IMR-90 (cell line): ENCODE results near the gene TRIO. TPM values are rescaled to one million over a fixed set of nuclear protein-coding genes. Genes with fewer than 3 reads are reported as not detected.

Experiments
- ATAC-seq: fragments of 200-7000 bp; cut with Tn5 transposase; 2 replicates; pipeline ENCODE4 v1.9.1; 2020; ENCODE audit warnings: low read depth, mild to moderate bottlenecking, moderate library complexity
- BruUV-seq: library from RNA; stranded (reverse); fragments of 400-500 nt; replicated peaks from 2 replicates; lab custom pipeline; 2021; lab: Mats Ljungman, UMichigan
- CTCF ChIA-PET: fragments of 300-600 bp; formaldehyde crosslinking; extraction: SDS; loops from one replicate; lab custom pipeline; 2021; ENCODE audit warnings: antibody characterized with exemption; lab: Yijun Ruan, JAX
- POLR2A ChIA-PET: fragments of 300-600 bp; sonication (Branson Sonifier 250); formaldehyde crosslinking; loops from one replicate; lab custom pipeline; 2022; ENCODE audit warnings: antibody characterized with exemption; ENCODE audit not compliant: unreplicated experiment; lab: Charles Lee
- DNase-seq: peaks from one replicate; pipeline ENCODE4 v3.0.0; 2013
- H2AFZ ChIP-seq: replicated peaks from 2 replicates; pipeline ENCODE3; 2013; ENCODE audit warnings: low read length, mild to moderate bottlenecking; ENCODE audit not compliant: poor library complexity
- H2AK5ac ChIP-seq: 2 replicates; pipeline ENCODE4 v1.6.1; 2013; ENCODE audit warnings: low read depth, low read length, inconsistent platforms
- H2AK9ac ChIP-seq: replicated peaks from 2 replicates; pipeline ENCODE3; 2013; ENCODE audit warnings: mild to moderate bottlenecking, low read depth, low read length, moderate library complexity; ENCODE audit not compliant: poor library complexity
- H2BK120ac ChIP-seq: 2 replicates; pipeline ENCODE4 v1.6.1; 2013; ENCODE audit warnings: low read depth, low read length, inconsistent platforms
- H2BK15ac ChIP-seq: 3 replicates; pipeline ENCODE4 v1.6.1; 2013; ENCODE audit warnings: low read depth, low read length, inconsistent platforms
- H2BK20ac ChIP-seq: 2 replicates; pipeline ENCODE4 v1.6.1; 2013; ENCODE audit warnings: low read depth, mild to moderate bottlenecking, inconsistent platforms, low read length, moderate library complexity
- H2BK5ac ChIP-seq: 2 replicates; pipeline ENCODE4 v1.6.1; 2013; ENCODE audit warnings: mild to moderate bottlenecking, low read depth, low read length, inconsistent platforms; ENCODE audit not compliant: poor library complexity, severe bottlenecking
- H3K14ac ChIP-seq: replicated peaks from 2 replicates; pipeline ENCODE4 v1.6.1; 2013; ENCODE audit warnings: low read depth, low read length, inconsistent platforms
- H3K18ac ChIP-seq: 2 replicates; pipeline ENCODE4 v1.6.1; 2013; ENCODE audit warnings: low read depth, low read length, control low read depth
- H3K23ac ChIP-seq: 2 replicates; pipeline ENCODE4 v1.6.1; 2013; ENCODE audit warnings: low read depth, low read length, inconsistent platforms
- H3K27ac ChIP-seq: 2 replicates; pipeline ENCODE4 v1.5.1; 2013; ENCODE audit warnings: mild to moderate bottlenecking, control low read depth, low read length; ENCODE audit not compliant: insufficient read depth
- H3K27me3 ChIP-seq: 2 replicates; pipeline ENCODE4 v1.6.1; 2013; ENCODE audit warnings: low read length; ENCODE audit not compliant: control insufficient read depth, insufficient read depth
- H3K36me3 ChIP-seq: 2 replicates; pipeline ENCODE4 v1.6.1; 2013; ENCODE audit warnings: low read length, mixed read lengths; ENCODE audit not compliant: control insufficient read depth, insufficient read depth
- H3K4ac ChIP-seq: 2 replicates; pipeline ENCODE4 v1.6.1; 2013; ENCODE audit warnings: low read depth, low read length, inconsistent platforms
- H3K4me1 ChIP-seq: 2 replicates; pipeline ENCODE4 v1.6.1; 2013; ENCODE audit warnings: low read length, mixed read lengths; ENCODE audit not compliant: control insufficient read depth, insufficient read depth
- H3K4me2 ChIP-seq: 2 replicates; pipeline ENCODE4 v1.6.1; 2013; ENCODE audit warnings: low read depth, mild to moderate bottlenecking, control low read depth, low read length, moderate library complexity
- H3K4me3 ChIP-seq: 2 replicates; pipeline ENCODE4 v1.5.1; 2013; ENCODE audit warnings: low read depth, mild to moderate bottlenecking, control low read depth, low read length, moderate library complexity; ENCODE audit not compliant: insufficient read depth
- H3K56ac ChIP-seq: 2 replicates; pipeline ENCODE4 v1.6.1; 2013; ENCODE audit warnings: low read length, inconsistent platforms; ENCODE audit not compliant: insufficient read depth; ENCODE audit errors: extremely low read depth
- H3K79me1 ChIP-seq, 2 experiments: 2 replicates each; pipeline ENCODE4 v1.6.1; 2013; ENCODE audit warnings: low read length in 2 of 2, inconsistent platforms in 1 of 2, low read depth in 1 of 2
- H3K9ac ChIP-seq: 2 replicates; pipeline ENCODE4 v1.6.1; 2013; ENCODE audit warnings: low read depth, low read length, control low read depth
- H3K9me1 ChIP-seq: 2 replicates; pipeline ENCODE4 v1.6.1; 2013; ENCODE audit warnings: low read length, inconsistent platforms; ENCODE audit not compliant: insufficient read depth
- H3K9me3 ChIP-seq: 2 replicates; pipeline ENCODE4 v1.6.1; 2013; ENCODE audit warnings: low read length; ENCODE audit not compliant: control insufficient read depth, insufficient read depth
- H4K20me1 ChIP-seq: 2 replicates; pipeline ENCODE4 v1.6.1; 2013; ENCODE audit warnings: low read length, inconsistent platforms; ENCODE audit not compliant: insufficient read depth
- H4K5ac ChIP-seq: 2 replicates; pipeline ENCODE4 v1.6.1; 2013; ENCODE audit warnings: mild to moderate bottlenecking, low read depth, low read length, control low read depth
- H4K8ac ChIP-seq, 2 experiments: 2 replicates each; pipeline ENCODE4 v1.6.1; 2013; ENCODE audit warnings: low read depth in 2 of 2, low read length in 2 of 2, control low read depth in 1 of 2, inconsistent platforms in 1 of 2
- H4K91ac ChIP-seq: 2 replicates; pipeline ENCODE4 v1.6.1; 2013; ENCODE audit warnings: low read depth, low read length, inconsistent platforms; ENCODE audit not compliant: insufficient read depth
- BHLHE40 ChIP-seq: fragments of 150-350 bp; IDR thresholded peaks from 2 replicates; pipeline ENCODE4 v1.6.1; 2016; ENCODE audit warnings: mild to moderate bottlenecking, low read depth, low read length
- CHD1 ChIP-seq: IDR thresholded peaks from 2 replicates; pipeline ENCODE4 v1.6.1; 2012; ENCODE audit warnings: low read depth, low read length, improper control_type of control experiment
- MAFK ChIP-seq: IDR thresholded peaks from 2 replicates; pipeline ENCODE4 v1.6.1; 2012; ENCODE audit warnings: low read depth, low read length, improper control_type of control experiment
- MAZ ChIP-seq: IDR thresholded peaks from 2 replicates; pipeline ENCODE4 v1.6.1; 2012; ENCODE audit warnings: low read depth, mild to moderate bottlenecking, low read length, improper control_type of control experiment, moderate library complexity, borderline replicate concordance
- RFX5 ChIP-seq: IDR thresholded peaks from 2 replicates; pipeline ENCODE4 v1.8.0; 2012; ENCODE audit warnings: low read depth, mild to moderate bottlenecking, low read length, moderate library complexity
- WGBS, 2 experiments: methylation state at CpG; one replicate each; pipeline versions ENCODE4 v1.1.5 to v1.1.7; 2013; ENCODE audit warnings: missing lambda C conversion rate in 2 of 2; ENCODE audit not compliant: insufficient read length in 1 of 2; ENCODE audit errors: extremely low coverage in 2 of 2; 5-methylcytosine and 5-hydroxymethylcytosine counted together
- dilution Hi-C: fragments of 300-500 bp; cut with HindIII; formaldehyde crosslinking; loops from one replicate; pipeline ENCODE4 v1.14.3; 2018; ENCODE audit warnings: low sequenced_read_pairs; ENCODE audit not compliant: unreplicated experiment
- in situ Hi-C: fragments of 300-500 bp; cut with MboI; formaldehyde crosslinking; loops from 3 replicates; pipeline ENCODE4 v1.14.3; 2019; ENCODE audit warnings: low sequenced_read_pairs, inconsistent platforms, mixed read lengths
- intact Hi-C: fragments of 100-400 bp; cut with micrococcal nuclease; formaldehyde crosslinking; loops from 2 replicates; pipeline ENCODE4 v1.10.0; 2022
- polyA plus RNA-seq, 3 experiments: library from polyadenylated mRNA; depleted of rRNA; stranded (reverse); fragments of >200 nt; gene quantifications; 2 replicates each; pipeline ENCODE4 v1.2.3, GENCODE V29; 2012; ENCODE audit warnings: low replicate concordance in 1 of 3
- total RNA-seq: library from RNA; depleted of rRNA; stranded (reverse); fragments of >200 nt; gene quantifications from 2 replicates; pipeline ENCODE4 v1.2.3, GENCODE V29; 2012

The TRIO gene
- total and polyA plus RNA-seq, 2 of the 4 experiments (the other 2 are of a cell fraction): 206 to 522 TPM

- no peak for TF ChIP-seq RFX5
- no peak for TF ChIP-seq CHD1
- TF ChIP-seq MAZ: no peak
- TF ChIP-seq BHLHE40: no peak
Measured at GRCh38 chr5:14141764-14142163, 1.4 kb upstream of the TRIO start (continued).

GRCh38 chr5:14142202-14142826, 828 bp upstream of the TRIO start:
- peak overlapping the region; percentile 85 for H2BK20ac ChIP-seq
- peaks cover 27% of the 10 kb centered on the region for H4K20me1 ChIP-seq
- H3K14ac ChIP-seq: peak overlapping the region; percentile 93
- POLR2A ChIA-PET: interaction anchor here (0.6 to 1.4 kb wide), 3 partner anchors 13 to 104 kb away, joined by 3 to 7 read pairs (median 6); no protein-coding TSS in a partner anchor
- H3K36me3 ChIP-seq: peaks cover 11% of the 10 kb centered on the region
- H2BK120ac ChIP-seq: peak overlapping the region; percentile 95
- peak overlapping the region; percentile 99 for H2BK5ac ChIP-seq
- H2BK15ac ChIP-seq: peak overlapping the region; percentile 53
- H4K5ac ChIP-seq: peak overlapping the region; percentile 87
- peak overlapping the region; percentile 98 for H4K91ac ChIP-seq
- no peaks in the 10 kb centered on the region for H3K27me3 ChIP-seq
- 36% methylated on average over 4 of the region's 19 CpGs; no CpG with 5 or more reads in 1 of the 2 experiments for WGBS, 2 experiments
- H2AK9ac ChIP-seq: peak overlapping the region; percentile 87
- H3K9me3 ChIP-seq: no peaks in the 10 kb centered on the region
- CTCF ChIA-PET: no interaction called here
- TF ChIP-seq MAFK: no peak
- peak overlapping the region; percentile 91 for H3K4ac ChIP-seq
- H4K8ac ChIP-seq: peak overlapping the region; percentile 94 to 97
- peak overlapping the region; percentile 91 for H3K27ac ChIP-seq
- peak overlapping the region; percentile 91 for H3K9ac ChIP-seq
- intact Hi-C loops: no loop called here
- H3K56ac ChIP-seq: peak overlapping the region; percentile 94
- peak overlapping the region; percentile 94 for H3K23ac ChIP-seq
- dilution Hi-C loops: no loop called here
- peak overlapping the region; percentile 85 for H2AFZ ChIP-seq
- H3K79me1 ChIP-seq: peaks cover 11 to 29% of the 10 kb centered on the region in 2 experiments
- H3K4me3 ChIP-seq: peak overlapping the region; percentile 94
- no peak for DNase-seq
- peaks cover 10% of the 10 kb centered on the region for H3K4me1 ChIP-seq
- no peak for ATAC-seq
- peak overlapping the region; percentile 90 for H3K4me2 ChIP-seq
- peaks cover 12% of the 10 kb centered on the region for H3K9me1 ChIP-seq
- H3K18ac ChIP-seq: peak overlapping the region; percentile 84
- in situ Hi-C loops: loop anchor here (5.0 kb wide), 1 partner anchor 155 kb away; no protein-coding TSS in a partner anchor
- BruUV-seq: TSS peak; percentile 42
- peak overlapping the region; percentile 90 for H2AK5ac ChIP-seq
